AG04450 (cell line): ENCODE results near the gene RITA1. TPM values are rescaled to one million over a fixed set of nuclear protein-coding genes. Genes with fewer than 3 reads are reported as not detected.

Experiments used
- CTCF ChIA-PET: fragments of 300-600, 350-600 bp; formaldehyde crosslinking; extraction: SDS; loops from one replicate; lab custom pipeline; 2022; ENCODE audit warnings: antibody characterized with exemption, inconsistent platforms; lab: Charles Lee
- POLR2A ChIA-PET: fragments of 350-600 bp; formaldehyde crosslinking; extraction: SDS; loops from one replicate; lab custom pipeline; 2021; ENCODE audit warnings: antibody characterized with exemption, inconsistent platforms; lab: Yijun Ruan, JAX
- DNase-seq: peaks from one replicate; pipeline ENCODE4 v3.0.0-alpha.2; 2011; ENCODE audit warnings: low read depth, low spot score
- H3K27ac ChIP-seq: one replicate; pipeline ENCODE4 v1.5.1; 2012; ENCODE audit warnings: low read depth, low read length, control low read depth
- H3K27me3 ChIP-seq: one replicate; pipeline ENCODE4 v1.6.0; 2012; ENCODE audit warnings: low read length; ENCODE audit not compliant: control insufficient read depth, insufficient read depth
- H3K4me3 ChIP-seq: 2 replicates; pipeline ENCODE4 v1.5.1; 2011; ENCODE audit warnings: mild to moderate bottlenecking, low read depth, low read length, control low read depth
- H3K9me3 ChIP-seq: 2 replicates; pipeline ENCODE4 v1.5.1; 2012; ENCODE audit warnings: low read length; ENCODE audit not compliant: control insufficient read depth, insufficient read depth
- CTCF ChIP-seq: IDR thresholded peaks from 2 replicates; pipeline ENCODE4 v1.5.1; 2011; ENCODE audit warnings: low read depth, low read length, control low read depth, inconsistent platforms
- polyA plus RNA-seq: library from polyadenylated mRNA; depleted of rRNA; stranded (reverse); fragments of >200 nt; gene quantifications from 2 replicates; pipeline ENCODE4 v1.2.3, GENCODE V29; 2011

RITA1 gene
- polyA plus RNA-seq, 1 experiment, result 9.0 TPM

- no peak for DNase-seq
- ChIA-PET POLR2A (no interaction called here), CTCF (interaction anchor here (0.7 to 9.7 kb wide), 4 partner anchors 18 to 177 kb away, joined by 3 to 132 read pairs (median 4); no protein-coding TSS in a partner anchor)
- TF ChIP-seq CTCF, result no peak
- Histone ChIP-seq H3K9me3 (no peaks in the 10 kb centered on the region), H3K27ac (no peak overlapping the region), H3K4me3 (no peak overlapping the region), H3K27me3 (no peaks in the 10 kb centered on the region)
Observed at GRCh38 chr12:113170457-113170856, 15.1 kb upstream of the RITA1 start.

GRCh38 chr12:113170926-113171325 is 14.6 kb upstream of the RITA1 start:
- ChIA-PET CTCF (interaction anchor here (0.7 to 9.7 kb wide), 3 partner anchors 18 to 578 kb away, joined by 3 to 132 read pairs (median 5); no protein-coding TSS in a partner anchor), POLR2A (no interaction called here)
- no peak for TF ChIP-seq CTCF
- Histone ChIP-seq H3K27me3 (no peaks in the 10 kb centered on the region), H3K4me3 (no peak overlapping the region), H3K27ac (no peak overlapping the region), H3K9me3 (no peaks in the 10 kb centered on the region)
- DNase-seq, result no peak

GRCh38 chr12:113171543-113171942 is 14.0 kb upstream of the RITA1 start:
- no peak for DNase-seq
- ChIA-PET POLR2A (interaction anchor here (0.7 kb wide), 1 partner anchor 10 kb away, joined by 3 read pairs; no protein-coding TSS in a partner anchor), CTCF (interaction anchor here (0.7 to 9.7 kb wide), 6 partner anchors 9 to 578 kb away, joined by 3 to 132 read pairs (median 4); no protein-coding TSS in a partner anchor)
- Histone ChIP-seq H3K4me3 (no peak overlapping the region), H3K9me3 (peaks cover 1% of the 10 kb centered on the region; the same call in 1 of the 2 replicates), H3K27me3 (no peaks in the 10 kb centered on the region), H3K27ac (no peak overlapping the region)
- TF ChIP-seq CTCF, result no peak

GRCh38 chr12:113172185-113172584 is 13.3 kb upstream of the RITA1 start:
- no peak for DNase-seq
- Histone ChIP-seq H3K27me3 (no peaks in the 10 kb centered on the region), H3K9me3 (peaks cover 8% of the 10 kb centered on the region), H3K27ac (no peak overlapping the region), H3K4me3 (no peak overlapping the region)
- TF ChIP-seq CTCF, result no peak
- ChIA-PET CTCF (interaction anchor here (0.7 to 9.7 kb wide), 7 partner anchors 9 to 253 kb away, joined by 3 to 132 read pairs (median 5); no protein-coding TSS in a partner anchor), POLR2A (interaction anchor here (0.6 to 0.7 kb wide), 2 partner anchors 10 to 953 kb away, joined by 3 read pairs; no protein-coding TSS in a partner anchor)

GRCh38 chr12:113173081-113173698 is 12.3 kb upstream of the RITA1 start:
- POLR2A ChIA-PET, result no interaction called here
- Histone ChIP-seq H3K4me3 (no peak overlapping the region), H3K27ac (no peak overlapping the region), H3K9me3 (peaks cover 16% of the 10 kb centered on the region), H3K27me3 (no peaks in the 10 kb centered on the region)
- TF ChIP-seq CTCF, result no peak
- CTCF ChIA-PET, result interaction anchor here (0.6 to 9.7 kb wide), 15 partner anchors 8 to 252 kb away, joined by 3 to 132 read pairs (median 7); partner anchors contain the start of genes DDX54 and RITA1
- DNase-seq, result no peak
